Measurements from ENCODE around the gene CELF4.

The CELF4 gene

GRCh38 chr18:37252342-37252741 lies 313.3 kb downstream of the CELF4 start:
- DNase-seq (ENCODE audit: insufficient read length, low spot score), result no peak
- peak; percentile 80 for FAIRE-seq
- TF ChIP-seq, protein P1, sequence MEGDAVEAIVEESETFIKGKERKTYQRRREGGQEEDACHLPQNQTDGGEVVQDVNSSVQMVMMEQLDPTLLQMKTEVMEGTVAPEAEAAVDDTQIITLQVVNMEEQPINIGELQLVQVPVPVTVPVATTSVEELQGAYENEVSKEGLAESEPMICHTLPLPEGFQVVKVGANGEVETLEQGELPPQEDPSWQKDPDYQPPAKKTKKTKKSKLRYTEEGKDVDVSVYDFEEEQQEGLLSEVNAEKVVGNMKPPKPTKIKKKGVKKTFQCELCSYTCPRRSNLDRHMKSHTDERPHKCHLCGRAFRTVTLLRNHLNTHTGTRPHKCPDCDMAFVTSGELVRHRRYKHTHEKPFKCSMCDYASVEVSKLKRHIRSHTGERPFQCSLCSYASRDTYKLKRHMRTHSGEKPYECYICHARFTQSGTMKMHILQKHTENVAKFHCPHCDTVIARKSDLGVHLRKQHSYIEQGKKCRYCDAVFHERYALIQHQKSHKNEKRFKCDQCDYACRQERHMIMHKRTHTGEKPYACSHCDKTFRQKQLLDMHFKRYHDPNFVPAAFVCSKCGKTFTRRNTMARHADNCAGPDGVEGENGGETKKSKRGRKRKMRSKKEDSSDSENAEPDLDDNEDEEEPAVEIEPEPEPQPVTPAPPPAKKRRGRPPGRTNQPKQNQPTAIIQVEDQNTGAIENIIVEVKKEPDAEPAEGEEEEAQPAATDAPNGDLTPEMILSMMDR (IDR thresholded peaks at IDR 0.05; ENCODE audit: insufficient read depth, missing control alignments), result no peak

DNA sequence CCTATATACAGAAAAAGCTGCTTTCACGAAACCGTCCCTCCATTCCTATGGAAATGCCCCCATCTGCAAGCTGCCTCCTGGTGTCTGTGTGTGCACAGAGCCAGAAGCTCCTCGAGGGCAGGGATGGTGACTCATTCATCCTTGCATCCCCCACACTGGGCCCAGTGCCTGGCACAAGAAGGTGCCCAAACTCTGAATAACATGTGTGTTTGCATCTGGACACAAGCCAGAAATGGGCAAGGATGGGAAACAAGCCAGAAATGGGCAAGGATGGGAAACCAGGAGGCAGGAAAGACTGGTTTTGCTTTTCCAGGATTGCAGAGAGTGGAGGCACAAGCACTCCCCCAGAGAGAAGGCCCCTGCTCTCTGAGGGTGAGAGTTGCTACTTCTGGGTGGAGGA lies 313.9 kb downstream of the CELF4 start:
- no peak for FAIRE-seq
- TF ChIP-seq, protein P1 (IDR thresholded peaks at IDR 0.05; ENCODE audit: insufficient read depth, missing control alignments), result no peak
- no peak for DNase-seq (ENCODE audit: insufficient read length, low spot score)

DNA sequence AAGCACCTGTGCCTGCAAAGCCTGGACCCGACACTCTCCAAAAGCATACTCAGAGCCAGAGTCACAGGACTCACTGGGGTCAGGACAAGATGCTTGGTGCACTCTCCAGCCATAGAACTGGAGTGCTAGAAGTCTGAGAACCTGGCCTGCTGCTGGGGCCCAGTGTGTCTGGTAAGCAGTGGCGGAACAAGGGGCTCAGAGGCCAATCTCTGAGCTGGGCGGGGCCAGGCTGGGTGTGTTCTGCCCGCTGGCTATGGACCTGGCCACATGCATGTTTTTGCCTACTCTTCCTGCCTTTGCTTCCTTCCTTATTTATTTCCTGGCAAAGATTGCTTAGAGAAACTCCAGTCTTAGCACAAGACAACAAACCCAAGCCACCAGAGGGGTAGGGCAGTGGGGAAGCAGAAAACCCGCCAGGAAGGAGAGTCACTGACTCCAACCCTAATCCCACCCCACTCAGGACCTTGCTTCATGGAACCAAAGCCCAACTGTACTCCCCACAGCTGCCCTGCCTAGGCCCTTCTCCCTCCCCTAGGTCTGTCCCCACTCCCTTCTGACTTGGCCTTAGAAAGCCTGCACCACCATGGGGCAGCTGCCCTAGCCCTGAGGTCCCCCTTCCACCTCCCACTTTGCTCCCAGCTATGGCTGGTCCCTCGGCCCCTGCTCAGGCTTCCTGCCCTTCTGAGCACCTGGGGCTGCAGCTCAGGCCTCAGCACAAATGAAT lies 315.5 kb downstream of the CELF4 start:
- no peak for FAIRE-seq
- DNase-seq (ENCODE audit: insufficient read length, low spot score), result no peak
- TF ChIP-seq, protein P1 (IDR thresholded peaks at IDR 0.05; ENCODE audit: insufficient read depth, missing control alignments), result no peak

DNA sequence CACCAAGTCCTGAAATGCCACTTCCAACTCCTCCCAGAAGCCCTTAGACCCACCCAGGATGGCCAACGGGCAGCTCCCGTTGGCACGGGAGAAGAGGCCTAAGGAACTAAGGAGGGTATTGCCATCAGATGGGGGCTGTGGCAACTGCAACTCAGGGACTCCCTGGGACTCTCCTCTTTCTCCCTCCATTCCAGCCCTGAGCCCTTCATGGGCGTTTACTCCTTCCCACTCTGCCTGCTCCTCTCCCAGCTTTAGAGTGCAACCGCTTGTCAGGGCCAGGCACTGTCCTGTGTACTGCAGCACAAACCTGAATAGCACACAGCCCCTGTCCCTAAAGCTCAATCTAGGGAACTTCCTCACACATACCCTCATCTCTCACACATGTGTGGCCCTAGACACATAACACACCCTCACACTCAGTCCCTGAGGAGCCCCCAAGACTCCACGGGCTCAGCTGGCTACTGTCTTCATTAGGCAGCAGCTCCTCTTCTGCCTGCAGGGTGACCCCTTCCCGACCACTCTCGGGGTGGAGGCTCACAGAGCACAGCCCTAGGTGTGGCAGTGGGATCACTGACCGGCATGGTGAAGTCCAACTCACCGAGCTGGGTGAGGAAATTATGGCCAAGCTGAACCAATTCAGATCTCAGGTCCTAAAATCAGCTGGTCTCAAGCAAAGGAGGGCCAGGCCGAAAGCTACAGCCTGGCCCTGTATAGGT lies 316.3 kb downstream of the CELF4 start:
- TF ChIP-seq, protein P1 (IDR thresholded peaks at IDR 0.05; ENCODE audit: insufficient read depth, missing control alignments), result no peak
- FAIRE-seq (no peak), DNase-seq (ENCODE audit: insufficient read length, low spot score) (no peak)

- TF ChIP-seq, protein P1 (IDR thresholded peaks at IDR 0.05; ENCODE audit: insufficient read depth, missing control alignments), result no peak
- FAIRE-seq (no peak), DNase-seq (ENCODE audit: insufficient read length, low spot score) (no peak)
Measured at GRCh38 chr18:37248281-37248680, 317.3 kb downstream of the CELF4 start.

DNA sequence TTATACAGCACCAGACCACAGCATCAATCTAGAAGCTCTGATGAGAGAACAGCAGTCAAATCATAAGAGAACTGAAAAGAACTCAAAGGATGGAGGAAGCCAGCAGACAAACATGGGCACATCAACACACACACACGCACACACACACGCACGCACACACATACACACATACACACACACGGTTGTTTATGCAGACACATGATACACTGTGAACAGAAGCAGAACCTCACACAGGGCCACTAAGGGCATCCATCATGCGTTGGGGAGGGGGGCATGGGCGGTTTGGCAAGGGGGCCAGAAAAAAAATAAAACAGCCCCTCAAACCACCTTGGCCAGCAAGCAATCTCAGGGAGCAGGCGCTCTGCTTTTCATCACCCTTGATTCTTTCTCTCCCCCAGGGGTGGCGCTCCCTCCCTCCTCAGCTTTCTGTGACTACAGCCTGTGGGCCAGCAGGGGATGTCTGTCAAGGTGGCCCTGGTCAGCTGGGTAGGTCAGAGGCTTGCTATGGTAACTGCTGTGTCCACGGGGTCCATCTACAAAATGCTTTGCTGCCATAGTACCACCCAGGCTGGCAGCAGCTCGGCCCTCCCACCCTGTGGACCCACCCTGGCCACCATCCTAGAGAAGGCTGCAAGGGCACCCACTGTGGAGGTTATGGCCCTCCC lies 318.0 kb downstream of the CELF4 start:
- FAIRE-seq (no peak), DNase-seq (ENCODE audit: insufficient read length, low spot score) (no peak)

More for the DNA sequence above, 318.0 kb downstream of the CELF4 start:
- TF ChIP-seq, protein P1 (IDR thresholded peaks at IDR 0.05; ENCODE audit: insufficient read depth, missing control alignments), result no peak

Data from D721Med (cell line).